Stomach (tissue), 9 donors: Measurements from ENCODE around the gene FBXO44. TPM values are rescaled to one million over a fixed set of nuclear protein-coding genes. Genes with fewer than 3 reads are reported as not detected.

ENCODE experiments used
- DNase-seq, 2 donors: peaks; one replicate each; pipeline versions ENCODE4 v3.0.0 to v3.0.0-alpha.2; 2013 to 2019
- H3K27ac ChIP-seq, 5 donors: fragments of 200-600 bp in 4 of 5; sonication (generic) in 4 of 5; one replicate each; pipeline ENCODE4 v1.5.1; 2013 to 2019; ENCODE audit warnings: mild to moderate bottlenecking in 1 of 5, moderate library complexity in 1 of 5
- H3K27me3 ChIP-seq, 3 donors: fragments of 200-600 bp; sonication (generic); one replicate each; pipeline ENCODE4 v1.5.1; 2017 to 2019; ENCODE audit warnings: mixed run types in 1 of 3
- H3K36me3 ChIP-seq, 4 donors: fragments of 200-600 bp; sonication (generic); 1 replicate in 3 of 4; 2 replicates in 1 of 4; pipeline ENCODE4 v1.5.1; 2016 to 2019
- H3K4me1 ChIP-seq, 4 donors: fragments of 200-600 bp; sonication (generic); one replicate each; pipeline ENCODE4 v1.5.1; 2016 to 2019
- H3K4me3 ChIP-seq, 4 donors: fragments of 200-600 bp; sonication (generic) in 3 of 4; one replicate each; pipeline ENCODE4 v1.5.1; 2016 to 2019; ENCODE audit warnings: mild to moderate bottlenecking in 1 of 4
- H3K9me3 ChIP-seq, 4 donors: fragments of 200-600 bp; sonication (generic); one replicate each; pipeline ENCODE4 v1.5.1; 2016 to 2019
- CTCF ChIP-seq, 7 experiments: fragments of 450-650 bp in 4 of 7; fragments of 200-600 bp in 3 of 7; sonication (generic) in 3 of 7; IDR thresholded peaks; one replicate each; pipeline ENCODE4 v1.5.1; 2016 to 2019; ENCODE audit warnings: antibody characterized with exemption in 7 of 7, control low read depth in 2 of 7, mild to moderate bottlenecking in 1 of 7
- EP300 ChIP-seq: sonication (generic); formaldehyde crosslinking; IDR thresholded peaks from one replicate; pipeline ENCODE4 v1.6.1; 2017; ENCODE audit warnings: antibody characterized with exemption
- POLR2A ChIP-seq, 4 donors: fragments of 450-650 bp; IDR thresholded peaks; one replicate each; pipeline ENCODE4 v1.6.1; 2016; ENCODE audit warnings: antibody characterized with exemption in 4 of 4, control low read depth in 2 of 4, mild to moderate bottlenecking in 1 of 4, moderate library complexity in 1 of 4
- POLR2AphosphoS5 ChIP-seq, 3 donors: sonication (generic); formaldehyde crosslinking; IDR thresholded peaks; one replicate each; pipeline ENCODE4 v1.6.1; 2016; ENCODE audit warnings: antibody characterized with exemption in 3 of 3
- WGBS, 5 donors: extraction: QIAGEN DNeasy Blood & Tissue Kit in 3 of 5; methylation state at CpG; one replicate each; pipeline versions ENCODE4 v1.1.5 to v1.1.7; 2013 to 2018; 5-methylcytosine and 5-hydroxymethylcytosine counted together
- intact Hi-C: fragments of 100-400 bp; cut with DNase I; formaldehyde crosslinking; loops from one replicate; pipeline ENCODE4 v1.15.1; 2023; ENCODE audit warnings: low total_unique reads
- polyA plus RNA-seq, 3 donors: library from polyadenylated mRNA; stranded (reverse); fragments of 200-250 nt; gene quantifications; one replicate each; pipeline ENCODE4 v1.2.3, GENCODE V29; 2013
- total RNA-seq, 5 donors: library from RNA; depleted of rRNA; stranded (reverse); fragments of >200 nt; gene quantifications; one replicate each; pipeline versions ENCODE4 v1.1.0 to v1.2.3, GENCODE V29; 2014 to 2016
- donor health status: healthy with polysubstance abuse.
- donor health status: Bipolar disorder and iron deficiency.
- donor health status: healthy.

Gene FBXO44
- total and polyA plus RNA-seq, 8 donors: 3.6 to 54.8 (median 12.1) TPM

DNA sequence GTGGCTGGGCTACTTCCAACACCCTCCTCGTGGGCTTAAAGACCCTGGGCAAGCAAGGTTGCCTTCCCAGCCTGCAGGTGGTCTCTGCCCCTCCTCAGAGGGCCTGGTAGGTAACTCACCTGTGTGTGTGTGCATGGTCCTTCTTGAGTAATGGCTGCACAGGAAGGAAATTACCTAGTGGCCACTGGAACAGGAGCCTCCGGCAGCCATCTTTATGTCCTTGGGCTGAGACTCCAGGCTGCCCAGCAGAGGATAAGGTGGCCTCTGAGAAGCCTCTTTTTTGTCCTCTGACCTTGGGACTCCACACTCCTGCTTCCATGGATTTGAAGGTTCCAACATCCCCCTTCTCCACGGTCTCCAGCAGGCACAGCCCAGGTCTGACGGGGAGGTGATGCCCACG, 56.8 kb downstream of the FBXO44 start:
- Histone ChIP-seq H3K36me3 (no peaks in the 10 kb centered on the region), H3K4me3 (no peak overlapping the region), H3K9me3 (no peaks in the 10 kb centered on the region), H3K27me3 (peaks cover 0 to 35% (median 0%) of the 10 kb centered on the region in 3 donors), H3K27ac (no peak overlapping the region), H3K4me1 (peaks cover 0 to 11% (median 9%) of the 10 kb centered on the region in 4 donors)
- intact Hi-C loops: no loop called here
- TF ChIP-seq EP300 (no peak), CTCF (IDR thresholded peaks at IDR 0.05) (no peak)
- no peak for DNase-seq
- WGBS, 5 donors: 92 to 98% (median 94%) methylated on average over 5 of the region's 5 CpGs

DNA sequence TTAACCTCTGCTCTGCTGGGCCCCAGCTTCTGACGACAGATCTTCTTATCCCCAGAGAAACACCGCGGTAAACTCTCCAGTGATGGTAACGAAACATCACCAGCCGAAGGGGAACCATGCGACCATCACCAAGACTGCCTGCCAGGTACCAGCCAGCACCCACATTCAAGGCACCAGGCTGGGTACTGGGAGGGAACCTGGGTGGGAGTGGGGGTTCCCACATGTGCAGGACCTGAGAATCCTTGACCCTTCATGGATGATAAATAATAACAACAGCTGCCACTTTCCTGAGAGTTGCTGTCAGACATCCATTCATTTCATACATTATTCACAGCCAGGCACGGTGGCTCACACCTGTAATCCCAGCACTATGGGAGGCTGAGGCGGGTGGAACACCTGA, 57.6 kb downstream of the FBXO44 start:
- no peak for TF ChIP-seq CTCF (IDR thresholded peaks at IDR 0.05)
- no peak for TF ChIP-seq POLR2AphosphoS5 (IDR thresholded peaks at IDR 0.05)
- TF ChIP-seq POLR2A (IDR thresholded peaks at IDR 0.05): no peak
- no peak for TF ChIP-seq EP300
- H3K4me1 ChIP-seq: peaks cover 0 to 10% (median 8%) of the 10 kb centered on the region in 4 donors
- intact Hi-C loops: no loop called here
- H3K9me3 ChIP-seq: no peaks in the 10 kb centered on the region
- WGBS, 5 donors: 80 to 92% (median 87%) methylated on average over 7 to 8 of the region's 8 CpGs
- H3K27me3 ChIP-seq: peaks cover 0 to 31% (median 0%) of the 10 kb centered on the region in 3 donors
- no peaks in the 10 kb centered on the region for H3K36me3 ChIP-seq
- H3K27ac ChIP-seq: no peak overlapping the region
- H3K4me3 ChIP-seq: no peak overlapping the region
- no peak for DNase-seq

Other genes with a start within 250 kb of the FBXO44 start
- gene DISP3, start 175.7 kb upstream of the FBXO44 start, total RNA-seq: under 1 TPM in 1 of 5 donors, not detected in 4; 0.45 TPM
- under 1 TPM in 1 of 3 donors, not detected in 2; 0.08 TPM for gene DISP3, start 175.7 kb upstream of the FBXO44 start, polyA plus RNA-seq
- 10 to 100 TPM in 1 of 5 donors, 1 to 10 TPM in 2, not detected in 2; 2.5 to 12.5 (median 5.0) TPM for gene FBXO2, start 448 bp upstream of the FBXO44 start, total RNA-seq
- gene FBXO2, start 448 bp upstream of the FBXO44 start, polyA plus RNA-seq: 10 to 100 TPM in 2 of 3 donors, 1 to 10 TPM in 1; 5.5 to 16.7 (median 15.4) TPM
- 1 to 10 TPM in 4 of 5 donors, not detected in 1; 1.2 to 9.1 (median 7.1) TPM for gene FBXO6, start 9.3 kb downstream of the FBXO44 start, total RNA-seq
- 10 to 100 TPM; 14.1 to 15.7 (median 15.0) TPM for gene FBXO6, start 9.3 kb downstream of the FBXO44 start, polyA plus RNA-seq
- 10 to 100 TPM in 3 of 5 donors, 1 to 10 TPM in 2; 7.2 to 23.9 (median 14.3) TPM for gene MAD2L2, start 26.3 kb downstream of the FBXO44 start, total RNA-seq
- gene MAD2L2, start 26.3 kb downstream of the FBXO44 start, polyA plus RNA-seq: 10 to 100 TPM; 45.6 to 54.4 (median 47.3) TPM
- under 1 TPM in 1 of 5 donors, not detected in 4; 0.18 TPM for gene DRAXIN, start 36.8 kb downstream of the FBXO44 start, total RNA-seq
- under 1 TPM in 2 of 3 donors, not detected in 1; 0.03 to 0.06 TPM for gene DRAXIN, start 36.8 kb downstream of the FBXO44 start, polyA plus RNA-seq
- gene AGTRAP, start 81.3 kb downstream of the FBXO44 start, total RNA-seq: 10 to 100 TPM in 4 of 5 donors, 1 to 10 TPM in 1; 4.1 to 76.3 (median 21.6) TPM
- gene AGTRAP, start 81.3 kb downstream of the FBXO44 start, polyA plus RNA-seq: 10 to 100 TPM; 27.8 to 60.3 (median 32.6) TPM
- 1 to 10 TPM in 1 of 5 donors, not detected in 4; 1.6 TPM for gene C1orf167, start 107.3 kb downstream of the FBXO44 start, total RNA-seq
- 1 to 10 TPM in 2 of 3 donors, not detected in 1; 2.0 to 4.7 TPM for gene C1orf167, start 107.3 kb downstream of the FBXO44 start, polyA plus RNA-seq
- 100 to 1,000 TPM in 2 of 5 donors, 10 to 100 TPM in 3; 42.0 to 171 (median 75.6) TPM for gene MTHFR, start 151.1 kb downstream of the FBXO44 start, total RNA-seq
- gene MTHFR, start 151.1 kb downstream of the FBXO44 start, polyA plus RNA-seq: 1 to 10 TPM; 5.3 to 8.9 (median 5.5) TPM
- 10 to 100 TPM in 4 of 5 donors, 1 to 10 TPM in 1; 4.9 to 49.6 (median 14.6) TPM for gene CLCN6, start 151.3 kb downstream of the FBXO44 start, total RNA-seq
- 1 to 10 TPM; 4.1 to 6.2 (median 4.1) TPM for gene CLCN6, start 151.3 kb downstream of the FBXO44 start, polyA plus RNA-seq
- 1 to 10 TPM in 2 of 5 donors, not detected in 3; 4.2 to 7.2 TPM for gene NPPA, start 192.9 kb downstream of the FBXO44 start, total RNA-seq
- 1 to 10 TPM in 2 of 3 donors, under 1 TPM in 1; 0.48 to 2.7 (median 2.0) TPM for gene NPPA, start 192.9 kb downstream of the FBXO44 start, polyA plus RNA-seq
- gene NPPB, start 204.1 kb downstream of the FBXO44 start, total RNA-seq: 1 to 10 TPM in 1 of 5 donors, not detected in 4; 1.6 TPM
- gene NPPB, start 204.1 kb downstream of the FBXO44 start, polyA plus RNA-seq: 10 to 100 TPM in 1 of 3 donors, 1 to 10 TPM in 2; 1.0 to 12.8 (median 3.9) TPM